ENCODE measurements around the gene NMRK2. TPM values are rescaled to one million over a fixed set of nuclear protein-coding genes. Genes with fewer than 3 reads are reported as not detected.

The NMRK2 gene
- total RNA-seq, 1 experiment from 2014 or later: not detected

DNA sequence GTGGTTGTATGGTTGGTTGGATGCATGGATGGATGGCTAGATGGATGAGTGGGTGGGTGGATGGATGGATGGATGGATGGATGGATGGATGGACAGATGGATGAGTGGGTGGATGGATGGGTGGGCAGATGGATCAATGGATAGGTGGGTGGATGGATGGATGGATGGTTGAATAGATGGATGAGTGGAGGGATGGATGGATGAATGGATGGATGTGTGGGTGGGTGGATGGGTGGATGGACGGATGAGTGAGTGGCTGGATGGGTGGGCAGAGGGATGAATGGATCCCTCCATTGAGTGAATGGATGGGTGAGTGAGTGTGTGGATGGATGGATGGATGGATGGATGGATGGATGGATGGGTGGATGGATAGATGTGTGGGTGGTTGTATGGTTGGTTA, 9.0 kb upstream of the NMRK2 start:
- Histone ChIP-seq H3K4me2 (ENCODE audit: low read length) (no peak overlapping the region), H3K9me2 (ENCODE audit: insufficient read depth) (no peaks in the 10 kb centered on the region), H3K9me3 (ENCODE audit: control insufficient read depth in 1 of 2, insufficient read depth in 1 of 2, low read depth in 1 of 2, low read length in 2 of 2) (peaks cover 10 to 16% of the 10 kb centered on the region in 2 experiments; a peak in 2 of 4 replicates), H2AFZ (ENCODE audit: low read depth, low read length, poor library complexity, severe bottlenecking) (no peak overlapping the region), H3K27me3 (ENCODE audit: insufficient read depth, low read length) (no peaks in the 10 kb centered on the region), H3K36me3 (ENCODE audit: control insufficient read depth in 1 of 2, insufficient read depth in 2 of 2, low read length in 2 of 2) (no peaks in the 10 kb centered on the region), H3K79me2 (ENCODE audit: insufficient read depth, low read length) (no peaks in the 10 kb centered on the region), H3K4me3 (replicated peaks in 1 of 2; ENCODE audit: low read depth in 1 of 2, low read length in 2 of 2) (no peak overlapping the region), H4K20me1 (ENCODE audit: insufficient read depth) (no peaks in the 10 kb centered on the region), H3K27ac (ENCODE audit: low read depth, low read length) (no peak overlapping the region), H3K4me1 (ENCODE audit: control insufficient read depth in 1 of 2, insufficient read depth in 2 of 2, low read length in 2 of 2) (no peaks in the 10 kb centered on the region), H3K9ac (ENCODE audit: low read length) (no peak overlapping the region)
- ChIA-PET CTCF (no interaction called here), POLR2A (no interaction called here), RAD21 (ENCODE audit: low non-redundant PET in 1 of 2, low total read pairs in 2 of 2, uncharacterized antibody in 2 of 2, unreplicated experiment in 2 of 2) (no interaction called here)
- no peak for ATAC-seq
- no peak for TF ChIP-seq EGR1 (IDR thresholded peaks at IDR 0.05; ENCODE audit: low read depth)
- no peak for TF ChIP-seq ZNF274 (IDR thresholded peaks at IDR 0.05; ENCODE audit: low read depth, low read length)
- no peak for TF ChIP-seq YY1 (IDR thresholded peaks at IDR 0.05; ENCODE audit: extremely low read depth, insufficient replicate concordance, low read depth, low read length)
- no peak for TF ChIP-seq SIN3A (IDR thresholded peaks at IDR 0.05; ENCODE audit: low read depth)
- no peak for TF ChIP-seq EZH2phosphoT487 (IDR thresholded peaks at IDR 0.05; ENCODE audit: borderline replicate concordance)
- no peak for TF ChIP-seq CEBPB (IDR thresholded peaks at IDR 0.05; ENCODE audit: low read depth)
- TF ChIP-seq, protein P1, sequence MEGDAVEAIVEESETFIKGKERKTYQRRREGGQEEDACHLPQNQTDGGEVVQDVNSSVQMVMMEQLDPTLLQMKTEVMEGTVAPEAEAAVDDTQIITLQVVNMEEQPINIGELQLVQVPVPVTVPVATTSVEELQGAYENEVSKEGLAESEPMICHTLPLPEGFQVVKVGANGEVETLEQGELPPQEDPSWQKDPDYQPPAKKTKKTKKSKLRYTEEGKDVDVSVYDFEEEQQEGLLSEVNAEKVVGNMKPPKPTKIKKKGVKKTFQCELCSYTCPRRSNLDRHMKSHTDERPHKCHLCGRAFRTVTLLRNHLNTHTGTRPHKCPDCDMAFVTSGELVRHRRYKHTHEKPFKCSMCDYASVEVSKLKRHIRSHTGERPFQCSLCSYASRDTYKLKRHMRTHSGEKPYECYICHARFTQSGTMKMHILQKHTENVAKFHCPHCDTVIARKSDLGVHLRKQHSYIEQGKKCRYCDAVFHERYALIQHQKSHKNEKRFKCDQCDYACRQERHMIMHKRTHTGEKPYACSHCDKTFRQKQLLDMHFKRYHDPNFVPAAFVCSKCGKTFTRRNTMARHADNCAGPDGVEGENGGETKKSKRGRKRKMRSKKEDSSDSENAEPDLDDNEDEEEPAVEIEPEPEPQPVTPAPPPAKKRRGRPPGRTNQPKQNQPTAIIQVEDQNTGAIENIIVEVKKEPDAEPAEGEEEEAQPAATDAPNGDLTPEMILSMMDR (IDR thresholded peaks at IDR 0.05 in 2 of 3, conservative IDR thresholded peaks at IDR 0.05 in 1 of 3; ENCODE audit: borderline replicate concordance in 1 of 3, insufficient read depth in 1 of 3, low read depth in 2 of 3, low read length in 2 of 3): no peak
- TF ChIP-seq, protein P2, sequence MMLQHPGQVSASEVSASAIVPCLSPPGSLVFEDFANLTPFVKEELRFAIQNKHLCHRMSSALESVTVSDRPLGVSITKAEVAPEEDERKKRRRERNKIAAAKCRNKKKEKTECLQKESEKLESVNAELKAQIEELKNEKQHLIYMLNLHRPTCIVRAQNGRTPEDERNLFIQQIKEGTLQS (IDR thresholded peaks at IDR 0.05): no peak
- no peak for TF ChIP-seq ZFX (IDR thresholded peaks at IDR 0.05)
- intact Hi-C loops (cut with micrococcal nuclease): no loop called here
- no peak for DNase-seq (ENCODE audit: low read depth, low spot score)
- BruUV-seq (replicated peaks): no TSS peak

Measured in HCT116 (cell line).